CD4-positive, alpha-beta T cell (primary cell): ENCODE measurements around the gene RAET1G. TPM values are rescaled to one million over a fixed set of nuclear protein-coding genes. Genes with fewer than 3 reads are reported as not detected.
A peak's percentile ranks its signal among the peaks of the same experiment; 100 is the strongest.
"Not testable (repeated sequence)": the region's sequence is repeated elsewhere in the genome, so short reads cannot be mapped to it uniquely, and the experiment has no call there.

Source experiments
- ATAC-seq: fragments of 200-7000 bp; cut with Tn5 transposase; one replicate; pipeline ENCODE4 v1.10.0; 2022; ENCODE audit warnings: mild to moderate bottlenecking; ENCODE audit not compliant: poor library complexity
- CTCF ChIA-PET: fragments of 350-600 bp; sonication (Branson Sonifier 250); formaldehyde crosslinking; loops from one replicate; lab custom pipeline; 2021; ENCODE audit warnings: antibody characterized with exemption, inconsistent platforms; lab: Charles Lee
- POLR2A ChIA-PET: fragments of 350-600 bp; sonication (Branson Sonifier 250); formaldehyde crosslinking; loops from one replicate; lab custom pipeline; 2021; ENCODE audit warnings: antibody characterized with exemption, inconsistent platforms; lab: Charles Lee
- DNase-seq, 14 experiments: peaks; one replicate each; pipeline ENCODE4 v3.0.0-alpha.2; 2013 to 2020; ENCODE audit warnings: mixed read lengths in 2 of 14
- H3K27ac ChIP-seq, 2 donors: one replicate each; pipeline versions ENCODE4 v1.5.1 to v1.7.0; 2013; ENCODE audit warnings: low read length in 2 of 2, low read depth in 1 of 2, mild to moderate bottlenecking in 1 of 2
- H3K27me3 ChIP-seq, 2 experiments: 1 replicate in 1 of 2; 2 replicates in 1 of 2; pipeline versions ENCODE4 v1.6.1 to v1.7.0; 2013; ENCODE audit warnings: low read length in 2 of 2, control low read depth in 1 of 2, mild to moderate bottlenecking in 1 of 2, moderate library complexity in 1 of 2; ENCODE audit not compliant: insufficient read depth in 2 of 2, control insufficient read depth in 1 of 2
- H3K36me3 ChIP-seq: one replicate; pipeline ENCODE4 v1.6.1; 2013; ENCODE audit warnings: low read length, control low read depth; ENCODE audit not compliant: insufficient read depth
- H3K4me1 ChIP-seq: one replicate; pipeline ENCODE4 v1.6.1; 2013; ENCODE audit warnings: low read length, control low read depth; ENCODE audit not compliant: insufficient read depth
- H3K4me3 ChIP-seq: one replicate; pipeline ENCODE4 v1.5.1; 2013; ENCODE audit warnings: mild to moderate bottlenecking, low read length, moderate library complexity
- H3K9me3 ChIP-seq, 2 experiments: 1 replicate in 1 of 2; 2 replicates in 1 of 2; pipeline versions ENCODE4 v1.6.1 to v1.7.0; 2013; ENCODE audit warnings: low read length in 2 of 2, mild to moderate bottlenecking in 2 of 2, control low read depth in 1 of 2, moderate library complexity in 1 of 2; ENCODE audit not compliant: control insufficient read depth in 1 of 2, insufficient read depth in 1 of 2
- H3K27ac Mint-ChIP-seq: one replicate; pipeline ENCODE4 v1.8.0; 2020; ENCODE audit warnings: mixed read lengths
- H3K27me3 Mint-ChIP-seq: one replicate; pipeline ENCODE4 v1.8.0; 2021; ENCODE audit warnings: mixed read lengths
- H3K36me3 Mint-ChIP-seq: one replicate; pipeline ENCODE4 v1.8.0; 2021; ENCODE audit warnings: low read depth, mixed read lengths
- H3K4me1 Mint-ChIP-seq: one replicate; pipeline ENCODE4 v1.8.0; 2021; ENCODE audit warnings: low read depth, mixed read lengths
- H3K4me3 Mint-ChIP-seq: one replicate; pipeline ENCODE4 v1.8.0; 2020; ENCODE audit warnings: mild to moderate bottlenecking, mixed read lengths
- H3K9me3 Mint-ChIP-seq: one replicate; pipeline ENCODE4 v1.8.0; 2020; ENCODE audit warnings: mixed read lengths
- CTCF ChIP-seq: fragments of 200-600 bp; IDR thresholded peaks from one replicate; pipeline ENCODE4 v1.8.0; 2022; ENCODE audit warnings: antibody characterized with exemption, mild to moderate bottlenecking
- intact Hi-C, 2 experiments: fragments of 100-400 bp; cut with DNase I in 1 of 2; cut with micrococcal nuclease in 1 of 2; formaldehyde crosslinking; loops; one replicate each; pipeline versions ENCODE4 v1.15.1 to v1.9.0; 2023 to 2025; cut with DNase I, micrococcal nuclease
- total RNA-seq, 174 experiments: library from RNA in 2 of 174; stranded (reverse) in 2 of 174; gene quantifications; one replicate each; pipeline ENCODE4 v1.2.3 and lab custom pipeline; 2021 to 2026

Gene RAET1G
- total RNA-seq, 2 experiments from 2014 or later: not detected

GRCh38 chr6:149962461-149963211 is 39.7 kb upstream of the RAET1G start:
- Mint-ChIP-seq H3K4me1 (peaks cover 28% of the 10 kb centered on the region), H3K27ac (no peak overlapping the region), H3K4me3 (peak overlapping the region; percentile 95), H3K27me3 (peaks cover 95% of the 10 kb centered on the region), H3K36me3 (no peaks in the 10 kb centered on the region), H3K9me3 (no peaks in the 10 kb centered on the region)
- no peaks in the 10 kb centered on the region for H3K36me3 ChIP-seq
- peaks cover 0 to 18% of the 10 kb centered on the region in 2 experiments for H3K9me3 ChIP-seq
- H3K4me1 ChIP-seq: peaks cover 31% of the 10 kb centered on the region
- H3K27ac ChIP-seq: no peak overlapping the region
- peaks cover 64 to 71% of the 10 kb centered on the region in 2 experiments for H3K27me3 ChIP-seq
- H3K4me3 ChIP-seq: peak overlapping the region; percentile 55
- TF ChIP-seq CTCF: no peak
- ATAC-seq: no peak
- intact Hi-C loops: loop anchor here in 1 of 2 experiments (5.0 kb wide), 1 partner anchor 45 kb away; no protein-coding TSS in a partner anchor
- ChIA-PET POLR2A (no interaction called here), CTCF (no interaction called here)
- no peak for DNase-seq

GRCh38 chr6:149961728-149962425 is 39.0 kb upstream of the RAET1G start:
- peak overlapping the region; percentile 59 for H3K4me3 Mint-ChIP-seq
- Histone ChIP-seq H3K36me3 (no peaks in the 10 kb centered on the region), H3K27me3 (peaks cover 64 to 67% of the 10 kb centered on the region in 2 experiments), H3K27ac (no peak overlapping the region), H3K4me3 (no peak overlapping the region), H3K4me1 (peaks cover 31% of the 10 kb centered on the region), H3K9me3 (peaks cover 0 to 18% of the 10 kb centered on the region in 2 experiments)
- peaks cover 89% of the 10 kb centered on the region for H3K27me3 Mint-ChIP-seq
- H3K36me3 Mint-ChIP-seq: no peaks in the 10 kb centered on the region
- peak in 9 of 14 experiments; percentile 20 to 76 (median 39) for DNase-seq
- peak; percentile 13 for TF ChIP-seq CTCF
- H3K4me1 Mint-ChIP-seq: peaks cover 28% of the 10 kb centered on the region
- ATAC-seq: peak; percentile 44
- H3K27ac Mint-ChIP-seq: no peak overlapping the region
- POLR2A ChIA-PET: no interaction called here
- H3K9me3 Mint-ChIP-seq: no peaks in the 10 kb centered on the region
- CTCF ChIA-PET: interaction anchor here (0.6 to 1.0 kb wide), 3 partner anchors 23 to 55 kb away, joined by 3 read pairs; no protein-coding TSS in a partner anchor
- intact Hi-C loops: loop anchor here in 1 of 2 experiments (1.0 to 5.0 kb wide), 3 partner anchors 23 to 45 kb away; no protein-coding TSS in a partner anchor

- DNase-seq: no peak
- Mint-ChIP-seq H3K4me1 (peaks cover 24% of the 10 kb centered on the region), H3K27me3 (peaks cover 91% of the 10 kb centered on the region), H3K36me3 (no peaks in the 10 kb centered on the region), H3K9me3 (no peaks in the 10 kb centered on the region), H3K4me3 (no peak overlapping the region), H3K27ac (no peak overlapping the region)
- ATAC-seq: no peak
- no peak for TF ChIP-seq CTCF
- H3K4me1 ChIP-seq: peaks cover 29% of the 10 kb centered on the region
- POLR2A ChIA-PET: no interaction called here
- H3K9me3 ChIP-seq: peaks cover 0 to 18% of the 10 kb centered on the region in 2 experiments
- CTCF ChIA-PET: no interaction called here
- intact Hi-C loops: loop anchor here in 1 of 2 experiments (2.0 to 5.0 kb wide), 2 partner anchors 22 to 47 kb away; no protein-coding TSS in a partner anchor
- H3K36me3 ChIP-seq: no peaks in the 10 kb centered on the region
- H3K27ac ChIP-seq: no peak overlapping the region
- H3K27me3 ChIP-seq: peaks cover 68 to 71% of the 10 kb centered on the region in 2 experiments
- H3K4me3 ChIP-seq: no peak overlapping the region
Observed at GRCh38 chr6:149960488-149960887, 37.6 kb upstream of the RAET1G start.

- Histone ChIP-seq H3K9me3 (peaks cover 0 to 12% of the 10 kb centered on the region in 2 experiments), H3K27me3 (peaks cover 62 to 69% of the 10 kb centered on the region in 2 experiments), H3K4me1 (peaks cover 22% of the 10 kb centered on the region)
- POLR2A ChIA-PET, DNase-seq, H3K27ac Mint-ChIP-seq, ATAC-seq, H3K9me3 Mint-ChIP-seq, H3K27ac ChIP-seq, H3K4me3 ChIP-seq, H3K36me3 ChIP-seq, CTCF ChIA-PET, H3K4me3 Mint-ChIP-seq, H3K36me3 Mint-ChIP-seq: not testable (repeated sequence)
- Mint-ChIP-seq H3K4me1 (peaks cover 24% of the 10 kb centered on the region), H3K27me3 (peaks cover 91% of the 10 kb centered on the region)
- intact Hi-C loops: loop anchor here in 1 of 2 experiments (2.0 to 5.0 kb wide), 2 partner anchors 21 to 47 kb away; no protein-coding TSS in a partner anchor
Observed at GRCh38 chr6:149959806-149960205, 36.9 kb upstream of the RAET1G start.
